Thyroid gland (tissue), 4 donors: ENCODE results near the gene NAV2. TPM values are rescaled to one million over a fixed set of nuclear protein-coding genes. Genes with fewer than 3 reads are reported as not detected.
A peak's percentile ranks its signal among the peaks of the same experiment; 100 is the strongest.

Source experiments
- DNase-seq, 2 donors: peaks; one replicate each; pipeline ENCODE4 v3.0.0-alpha.2; 2019
- H3K27ac ChIP-seq, 3 donors: fragments of 200-600 bp; sonication (generic); 1 replicate in 2 of 3; 2 replicates in 1 of 3; pipeline ENCODE4 v1.5.1; 2016 to 2019; ENCODE audit warnings: mild to moderate bottlenecking in 1 of 3, moderate library complexity in 1 of 3
- H3K27me3 ChIP-seq: fragments of 200-600 bp; sonication (generic); one replicate; pipeline ENCODE4 v1.5.1; 2019
- H3K36me3 ChIP-seq, 2 donors: fragments of 200-600 bp; sonication (generic); one replicate each; pipeline ENCODE4 v1.5.1; 2016 to 2019
- H3K4me1 ChIP-seq, 2 donors: fragments of 200-600 bp; sonication (generic); one replicate each; pipeline ENCODE4 v1.5.1; 2017 to 2019
- H3K4me3 ChIP-seq, 3 donors: fragments of 200-600 bp; sonication (generic); replicated peaks in 1 of 3; 1 replicate in 2 of 3; 2 replicates in 1 of 3; pipeline ENCODE4 v1.5.1; 2016; ENCODE audit warnings: mild to moderate bottlenecking in 1 of 3
- H3K9me3 ChIP-seq: fragments of 200-600 bp; sonication (generic); one replicate; pipeline ENCODE4 v1.5.1; 2017
- POLR2A ChIP-seq, 2 donors: fragments of 450-650 bp; IDR thresholded peaks; one replicate each; pipeline ENCODE4 v1.6.1; 2017; ENCODE audit warnings: antibody characterized with exemption in 2 of 2, mild to moderate bottlenecking in 2 of 2, moderate library complexity in 1 of 2
- WGBS, 2 donors: methylation state at CpG; one replicate each; pipeline ENCODE4 v1.1.5; 2017; 5-methylcytosine and 5-hydroxymethylcytosine counted together
- intact Hi-C: fragments of 100-400 bp; cut with DNase I; formaldehyde crosslinking; loops from one replicate; pipeline ENCODE4 v1.15.1; 2023
- total RNA-seq, 4 donors: library from RNA; depleted of rRNA; stranded (reverse); fragments of >200 nt; gene quantifications; one replicate each; pipeline ENCODE4 v1.2.3, GENCODE V29; 2016
- TF ChIP-seq, protein P1 (sequence below), 6 experiments: fragments of 200-600 bp in 3 of 6; fragments of 450-650 bp in 3 of 6; sonication (generic) in 3 of 6; IDR thresholded peaks; one replicate each; pipeline ENCODE4 v1.5.1; 2016 to 2019; ENCODE audit warnings: antibody characterized with exemption in 6 of 6, mild to moderate bottlenecking in 2 of 6, inconsistent platforms in 1 of 6, moderate library complexity in 1 of 6

NAV2 gene
- total RNA-seq, 4 donors from 2014 or later, result 34.8 to 88.6 (median 54.5) TPM

DNA sequence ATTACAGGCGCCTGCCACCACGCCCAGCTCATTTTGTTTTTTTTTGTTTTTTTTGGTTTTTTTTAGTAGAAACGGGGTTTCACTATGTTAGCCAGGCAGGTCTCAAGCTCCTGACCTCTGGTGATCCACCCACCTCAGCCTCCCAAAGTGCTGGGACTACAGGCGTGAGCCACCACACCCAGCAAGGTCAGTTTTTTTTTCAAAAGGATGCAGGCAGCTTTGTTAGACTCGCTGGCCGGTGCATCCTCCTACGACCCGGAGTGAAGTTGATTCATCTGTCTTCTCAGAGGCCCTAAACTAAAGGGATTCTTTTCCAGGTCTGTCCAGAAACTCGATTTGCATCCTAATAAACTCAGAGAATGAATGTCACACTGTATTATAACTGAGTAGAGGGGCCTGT, 265.3 kb downstream of the NAV2 start:
- H3K4me1 ChIP-seq, result peaks cover 33 to 46% of the 10 kb centered on the region in 2 donors

DNA sequence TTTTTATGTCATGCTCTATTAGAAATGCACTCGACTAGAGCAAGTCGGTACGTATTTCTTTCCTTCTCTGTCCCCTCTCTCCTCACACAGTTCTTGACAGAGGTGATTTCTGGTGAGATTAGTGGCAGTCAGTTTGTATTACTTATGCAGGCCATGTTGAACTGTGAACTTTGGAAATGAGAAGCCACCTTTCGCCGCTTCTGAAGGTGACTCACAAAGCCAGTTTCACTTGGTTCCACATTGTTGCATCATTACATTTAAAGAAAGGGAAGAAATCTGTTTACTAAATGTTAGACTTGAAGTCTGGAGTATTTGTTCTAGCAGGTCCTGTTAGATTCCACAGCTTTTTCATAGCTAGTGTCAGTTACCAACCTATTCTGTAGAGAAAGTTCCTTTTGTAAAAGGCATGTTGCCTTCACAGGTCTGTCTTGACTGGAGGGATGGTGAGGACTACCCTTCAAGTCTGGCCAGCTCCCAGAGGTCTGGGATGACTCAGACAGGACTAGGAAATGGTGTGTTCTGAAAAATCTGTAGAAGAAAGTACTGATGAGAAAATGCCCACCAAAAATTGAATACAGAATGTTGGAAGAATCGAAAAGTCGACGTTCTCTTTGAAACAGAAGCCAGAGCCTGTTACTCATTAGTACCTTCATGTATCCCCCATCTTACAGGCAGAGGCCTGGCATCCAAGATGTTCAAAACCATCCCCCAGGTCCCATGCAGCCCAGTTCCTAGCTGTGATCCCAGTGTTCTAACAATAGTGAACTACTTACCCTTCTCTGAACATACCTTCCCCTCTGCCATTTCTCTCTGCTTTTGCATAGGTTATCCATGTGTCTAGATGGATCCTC, 266.3 kb downstream of the NAV2 start:
- H3K9me3 ChIP-seq, result no peaks in the 10 kb centered on the region
- H3K27ac ChIP-seq, result peak overlapping the region; percentile 79 to 81 (median 81)
- peaks cover 36 to 56% of the 10 kb centered on the region in 2 donors for H3K4me1 ChIP-seq
- H3K4me3 ChIP-seq, result no peak overlapping the region
- TF ChIP-seq, protein P1, sequence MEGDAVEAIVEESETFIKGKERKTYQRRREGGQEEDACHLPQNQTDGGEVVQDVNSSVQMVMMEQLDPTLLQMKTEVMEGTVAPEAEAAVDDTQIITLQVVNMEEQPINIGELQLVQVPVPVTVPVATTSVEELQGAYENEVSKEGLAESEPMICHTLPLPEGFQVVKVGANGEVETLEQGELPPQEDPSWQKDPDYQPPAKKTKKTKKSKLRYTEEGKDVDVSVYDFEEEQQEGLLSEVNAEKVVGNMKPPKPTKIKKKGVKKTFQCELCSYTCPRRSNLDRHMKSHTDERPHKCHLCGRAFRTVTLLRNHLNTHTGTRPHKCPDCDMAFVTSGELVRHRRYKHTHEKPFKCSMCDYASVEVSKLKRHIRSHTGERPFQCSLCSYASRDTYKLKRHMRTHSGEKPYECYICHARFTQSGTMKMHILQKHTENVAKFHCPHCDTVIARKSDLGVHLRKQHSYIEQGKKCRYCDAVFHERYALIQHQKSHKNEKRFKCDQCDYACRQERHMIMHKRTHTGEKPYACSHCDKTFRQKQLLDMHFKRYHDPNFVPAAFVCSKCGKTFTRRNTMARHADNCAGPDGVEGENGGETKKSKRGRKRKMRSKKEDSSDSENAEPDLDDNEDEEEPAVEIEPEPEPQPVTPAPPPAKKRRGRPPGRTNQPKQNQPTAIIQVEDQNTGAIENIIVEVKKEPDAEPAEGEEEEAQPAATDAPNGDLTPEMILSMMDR (IDR thresholded peaks at IDR 0.05), result no peak
- intact Hi-C loops, result no loop called here
- H3K36me3 ChIP-seq, result no peaks in the 10 kb centered on the region
- 63 to 67% methylated on average over 8 of the region's 8 CpGs for WGBS, 2 donors
- H3K27me3 ChIP-seq, result no peaks in the 10 kb centered on the region
- peak; percentile 71 to 77 for DNase-seq

More for the DNA sequence above, 265.3 kb downstream of the NAV2 start:
- DNase-seq, result no peak
- 94 to 96% methylated on average over 9 of the region's 9 CpGs for WGBS, 2 donors
- H3K27me3 ChIP-seq, result no peaks in the 10 kb centered on the region
- H3K27ac ChIP-seq, result peak overlapping the region in 2 of 3 donors; percentile 81
- no peak overlapping the region for H3K4me3 ChIP-seq
- H3K36me3 ChIP-seq, result no peaks in the 10 kb centered on the region
- no peak for TF ChIP-seq POLR2A (IDR thresholded peaks at IDR 0.05)
- TF ChIP-seq, protein P1 (IDR thresholded peaks at IDR 0.05), result no peak
- intact Hi-C loops, result no loop called here
- no peaks in the 10 kb centered on the region for H3K9me3 ChIP-seq

DNA sequence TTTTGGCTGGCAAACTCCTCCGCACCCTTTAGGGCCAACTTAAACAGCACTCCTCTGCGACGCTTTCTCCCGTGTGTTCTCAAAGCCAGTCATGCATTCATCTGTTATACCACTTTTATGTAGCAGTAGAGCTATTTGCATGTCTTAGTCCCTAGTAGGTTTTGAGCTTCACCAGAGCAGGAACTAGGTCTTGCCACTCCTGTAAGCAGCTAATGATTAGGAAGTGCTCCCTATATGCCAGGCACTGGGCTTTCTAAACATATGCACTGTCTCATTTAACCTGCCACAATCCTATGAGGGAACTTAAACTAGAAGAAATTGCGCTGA, 266.8 kb downstream of the NAV2 start:
- H3K27ac ChIP-seq, result peak overlapping the region; percentile 79 to 81 (median 81)

DNA sequence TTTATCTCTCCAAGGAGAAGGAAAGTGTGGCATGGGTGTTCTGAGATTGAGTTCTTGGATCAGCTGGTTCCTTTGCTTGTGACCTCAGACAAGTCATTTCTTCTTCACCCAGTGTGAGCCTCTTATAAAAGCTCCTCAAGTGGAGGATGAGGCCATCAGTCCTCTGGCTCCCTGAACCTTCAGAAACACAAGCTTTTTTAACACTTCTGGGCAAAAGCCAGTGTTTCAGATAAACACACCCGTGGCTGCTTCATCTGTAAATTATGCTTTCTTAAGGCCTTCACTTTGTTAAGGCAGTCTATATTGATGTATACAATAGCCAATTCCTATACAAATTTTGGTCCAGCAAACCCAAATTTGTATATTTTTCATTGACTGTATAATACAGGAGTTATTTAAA, 267.8 kb downstream of the NAV2 start:
- WGBS, 2 donors, result 13 to 17% methylated on average over 1 of the region's 1 CpG
- no peaks in the 10 kb centered on the region for H3K9me3 ChIP-seq
- DNase-seq, result no peak
- peak overlapping the region; percentile 79 to 81 (median 81) for H3K27ac ChIP-seq
- intact Hi-C loops, result no loop called here
- TF ChIP-seq, protein P1 (IDR thresholded peaks at IDR 0.05), result no peak
- TF ChIP-seq POLR2A (IDR thresholded peaks at IDR 0.05), result no peak
- no peak overlapping the region for H3K4me3 ChIP-seq
- H3K27me3 ChIP-seq, result no peaks in the 10 kb centered on the region
- no peaks in the 10 kb centered on the region for H3K36me3 ChIP-seq
- H3K4me1 ChIP-seq, result peaks cover 48 to 69% of the 10 kb centered on the region in 2 donors

More for the DNA sequence above, 266.8 kb downstream of the NAV2 start:
- Histone ChIP-seq H3K27me3 (no peaks in the 10 kb centered on the region), H3K4me3 (no peak overlapping the region), H3K4me1 (peaks cover 40 to 62% of the 10 kb centered on the region in 2 donors), H3K9me3 (no peaks in the 10 kb centered on the region), H3K36me3 (no peaks in the 10 kb centered on the region)
- no peak for TF ChIP-seq POLR2A (IDR thresholded peaks at IDR 0.05)
- TF ChIP-seq, protein P1 (IDR thresholded peaks at IDR 0.05), result no peak
- WGBS, 2 donors, result 55 to 59% methylated on average over 5 of the region's 5 CpGs
- peak in 1 of 2 donors; percentile 28 for DNase-seq
- intact Hi-C loops, result no loop called here

DNA sequence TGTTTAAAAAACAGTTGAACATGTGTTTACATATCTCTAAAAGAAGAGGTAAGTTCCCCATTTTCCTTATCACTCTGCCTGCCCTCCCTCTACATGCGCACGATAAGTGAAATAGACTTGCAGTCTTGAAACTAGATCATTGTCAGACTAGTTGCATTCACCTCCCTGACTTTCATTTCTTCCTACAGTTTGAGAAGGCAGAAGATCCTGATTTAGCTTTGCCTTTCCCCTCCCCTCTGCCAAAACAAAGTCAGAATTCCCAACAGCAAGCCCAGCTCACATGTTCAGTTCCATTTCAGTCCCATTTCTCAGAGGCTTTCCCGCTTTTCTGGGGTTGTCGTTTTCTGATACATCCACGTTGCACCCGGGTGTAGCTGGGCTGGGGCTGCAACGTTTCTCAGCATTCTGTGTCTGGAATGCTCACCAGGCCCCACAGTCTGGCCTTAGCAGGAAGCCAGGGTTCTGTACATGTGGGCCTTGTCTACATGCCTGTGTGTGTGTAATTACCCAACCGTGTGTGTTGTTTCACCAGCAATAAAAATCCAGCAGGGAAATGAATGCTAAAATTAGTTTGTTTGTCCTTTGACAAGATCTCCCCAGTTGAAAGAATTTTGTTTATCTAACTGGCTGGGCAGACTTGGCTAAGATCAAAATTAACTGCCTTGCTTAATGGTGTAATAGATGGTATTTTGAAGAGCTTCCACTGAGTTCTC, 268.5 kb downstream of the NAV2 start:
- no peak overlapping the region for H3K4me3 ChIP-seq
- intact Hi-C loops, result no loop called here

More for the DNA sequence above, 268.5 kb downstream of the NAV2 start:
- no peaks in the 10 kb centered on the region for H3K36me3 ChIP-seq
- TF ChIP-seq, protein P1 (IDR thresholded peaks at IDR 0.05), result no peak
- TF ChIP-seq POLR2A (IDR thresholded peaks at IDR 0.05), result no peak
- H3K9me3 ChIP-seq, result no peaks in the 10 kb centered on the region
- WGBS, 2 donors, result 41 to 44% methylated on average over 8 of the region's 8 CpGs
- peak overlapping the region; percentile 79 to 81 (median 81) for H3K27ac ChIP-seq
- H3K4me1 ChIP-seq, result peaks cover 48 to 74% of the 10 kb centered on the region in 2 donors
- H3K27me3 ChIP-seq, result no peaks in the 10 kb centered on the region
- DNase-seq, result peak; percentile 54 to 62
